ENCODE measurements around the gene HNRNPLL.
"Not testable (repeated sequence)": the region's sequence is repeated elsewhere in the genome, so short reads cannot be mapped to it uniquely, and the experiment has no call there.

The HNRNPLL gene

DNA sequence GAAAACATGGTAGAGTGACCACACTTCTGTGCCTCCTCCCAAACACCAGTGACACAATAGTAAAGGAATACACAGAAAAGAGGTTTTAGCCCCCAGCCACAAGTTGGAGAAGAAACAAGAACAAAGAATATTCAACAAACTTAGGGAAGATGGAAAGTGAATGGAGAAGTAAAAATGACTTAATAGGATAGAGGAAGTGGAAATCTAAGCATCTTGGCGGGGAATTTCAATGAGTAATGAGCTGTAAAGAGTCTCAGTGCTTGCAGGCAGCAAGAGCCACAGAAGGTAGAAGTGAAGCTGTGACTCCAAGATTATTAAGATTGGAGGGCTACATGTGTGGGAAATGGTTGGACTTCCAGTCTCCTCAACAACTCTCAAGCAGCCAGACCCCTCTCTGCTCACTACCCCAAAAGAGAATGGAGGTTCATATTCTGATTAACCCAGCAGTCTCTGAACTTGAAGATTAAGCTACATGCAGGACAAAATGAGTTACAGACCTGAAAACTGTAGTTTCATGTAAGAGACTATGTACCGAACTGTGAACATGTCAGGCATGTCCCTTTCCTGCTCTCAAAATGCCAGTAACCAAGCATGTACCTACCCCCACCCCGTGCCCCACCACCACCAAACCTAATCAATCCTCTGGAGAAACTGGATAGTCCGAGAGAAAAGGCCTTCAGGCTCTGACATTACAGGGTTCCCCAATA lies 16.9 kb upstream of the HNRNPLL start:
- DNase-seq, result no peak

DNA sequence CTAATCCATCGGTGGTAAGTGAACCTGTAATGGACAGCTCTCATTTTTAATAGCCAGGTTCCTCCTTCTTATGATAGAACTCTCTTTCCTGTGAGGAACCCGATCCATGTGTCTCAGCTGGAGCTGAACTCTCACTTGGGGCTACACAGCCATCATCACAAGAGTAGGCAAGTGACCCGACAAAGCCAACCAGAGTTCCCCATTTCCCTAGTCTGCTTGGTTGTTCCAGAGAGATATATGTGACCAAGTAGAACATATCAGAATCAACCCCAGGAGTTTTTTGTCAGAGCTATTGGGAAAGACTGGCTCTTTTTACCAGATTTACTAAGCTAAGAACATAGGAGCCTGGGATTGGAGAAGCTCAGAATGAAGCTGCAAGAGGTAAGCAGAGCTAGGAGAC lies 14.6 kb upstream of the HNRNPLL start:
- no peak for DNase-seq

DNA sequence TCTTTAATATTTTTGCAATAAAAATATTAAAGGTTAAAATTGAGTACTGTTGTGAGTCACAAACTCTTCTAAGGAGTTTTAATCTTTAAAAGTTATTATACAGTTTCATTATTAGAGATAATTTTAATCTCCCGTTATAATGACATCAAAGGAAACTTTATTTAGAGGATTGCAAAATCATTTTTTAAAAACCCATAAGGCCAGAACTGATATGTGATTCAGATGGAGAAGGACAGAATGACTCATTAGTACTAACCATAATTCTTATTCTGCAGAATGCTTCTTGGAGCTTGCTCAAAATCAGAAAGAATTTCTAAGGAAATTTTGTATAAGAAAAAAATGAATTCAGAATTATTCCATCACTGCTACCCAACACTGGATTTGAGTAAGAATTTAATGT lies 12.5 kb upstream of the HNRNPLL start:
- no peak for DNase-seq

DNA sequence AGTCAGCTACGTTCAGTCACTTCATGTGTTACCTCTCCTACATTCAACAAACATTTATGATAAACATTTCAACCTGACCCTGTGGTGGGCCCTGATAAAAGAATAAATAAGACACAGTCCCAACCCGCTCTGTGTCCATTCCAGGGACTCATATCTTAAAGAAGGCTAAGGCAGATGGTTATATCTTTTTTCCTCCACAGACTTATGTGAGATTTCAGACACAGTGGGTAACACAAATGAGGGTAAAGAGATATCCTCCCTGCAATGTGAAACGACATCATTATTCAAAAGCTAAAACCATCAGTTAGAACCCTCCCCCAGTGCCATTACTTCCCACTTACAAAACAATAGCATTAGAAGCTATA lies 11.1 kb upstream of the HNRNPLL start:
- no peak for DNase-seq

DNA sequence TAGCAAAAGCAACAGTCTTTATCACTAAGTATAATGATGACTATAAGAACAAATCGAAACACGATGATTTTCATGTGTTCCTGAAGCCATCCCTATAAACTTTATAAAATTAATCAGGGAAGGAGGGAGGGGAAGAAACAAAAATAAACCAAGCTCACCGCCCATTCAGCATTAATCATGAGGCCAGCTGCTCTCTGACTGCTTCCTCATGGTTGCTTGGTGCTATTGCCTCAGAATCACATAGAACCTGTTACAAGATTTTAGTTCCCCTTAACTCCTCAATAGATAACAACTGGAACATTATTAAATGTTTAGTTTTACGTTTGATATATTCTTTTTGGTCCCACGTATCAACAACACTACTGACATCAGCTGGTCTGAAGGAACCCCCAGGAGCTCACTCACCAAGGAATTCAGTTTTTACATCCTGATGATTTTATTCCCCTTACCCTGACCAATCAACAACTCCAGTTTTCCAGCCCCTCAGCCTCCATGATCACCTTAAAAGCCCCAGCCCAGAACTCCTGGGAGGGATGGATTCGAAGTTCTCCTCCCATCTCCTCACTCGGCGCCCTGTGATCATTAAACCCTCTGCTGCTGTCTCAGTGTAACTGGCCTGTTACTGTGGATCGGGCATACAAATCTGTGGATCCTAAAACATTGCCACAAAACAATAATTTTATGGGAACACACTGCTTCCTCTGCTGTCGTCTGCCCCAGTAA lies 10.6 kb upstream of the HNRNPLL start:
- no peak for DNase-seq

DNA sequence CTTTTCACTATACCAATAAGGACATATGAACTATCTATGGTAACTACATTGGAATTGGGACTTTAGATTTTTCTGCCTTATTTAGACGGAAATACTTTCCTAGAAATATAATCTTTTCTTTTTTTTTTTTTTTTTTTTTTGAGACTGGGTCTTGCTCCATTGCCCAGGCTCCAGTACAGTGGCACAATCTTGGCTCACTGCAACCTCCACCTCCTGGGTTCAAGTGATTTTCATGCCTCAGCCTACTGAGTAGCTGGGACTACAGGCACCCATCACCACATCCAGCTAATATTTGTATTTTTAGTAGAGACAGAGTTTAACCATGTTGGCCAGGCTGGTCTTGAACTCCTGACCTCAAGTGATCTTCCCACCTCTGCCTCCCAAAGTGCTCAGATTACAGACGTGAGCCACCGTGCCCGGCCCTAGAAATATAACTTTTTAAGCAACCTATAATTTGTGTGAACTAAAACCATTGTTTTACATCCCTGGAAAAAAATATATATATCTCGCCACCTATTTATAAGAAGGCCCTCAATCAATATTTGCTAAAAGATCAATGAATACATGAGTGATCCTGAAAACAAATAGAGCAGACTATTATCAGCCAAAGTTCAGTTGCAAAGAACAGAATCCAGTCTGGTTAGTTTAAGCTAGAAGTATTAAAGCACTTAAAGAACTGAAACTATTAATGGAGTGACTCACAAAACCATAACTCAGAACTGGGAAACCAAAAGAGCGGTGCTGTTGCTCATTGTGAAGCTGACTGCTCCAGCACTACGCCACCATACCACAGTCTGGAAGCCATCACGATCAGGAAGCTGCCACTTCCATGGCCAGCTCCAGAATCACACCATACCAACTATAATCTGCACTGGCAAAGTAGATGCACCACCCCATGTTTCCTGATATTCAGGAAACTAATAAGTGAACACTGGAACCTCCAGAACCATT lies 8.4 kb upstream of the HNRNPLL start:
- DNase-seq, result peak; percentile 20

DNA sequence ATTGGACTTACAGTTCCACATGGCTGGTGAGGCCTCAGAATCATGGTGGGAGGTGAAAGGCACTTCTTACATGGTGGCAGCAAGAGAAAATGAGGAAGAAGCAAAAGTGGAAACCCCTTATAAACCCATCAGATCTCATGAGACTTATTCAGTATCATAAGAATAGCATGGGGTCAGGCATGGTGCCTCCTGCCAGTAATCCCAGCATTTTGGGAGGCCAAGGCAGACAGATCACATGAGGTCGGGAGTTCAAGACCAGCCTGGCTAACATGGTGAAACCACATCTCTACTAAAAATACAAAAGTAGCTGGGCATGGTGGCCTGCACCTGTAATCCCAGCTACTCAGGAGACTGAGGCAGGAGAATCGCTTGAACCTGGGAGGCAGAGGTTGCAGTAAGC lies 6.5 kb upstream of the HNRNPLL start:
- not testable (repeated sequence) for DNase-seq

DNA sequence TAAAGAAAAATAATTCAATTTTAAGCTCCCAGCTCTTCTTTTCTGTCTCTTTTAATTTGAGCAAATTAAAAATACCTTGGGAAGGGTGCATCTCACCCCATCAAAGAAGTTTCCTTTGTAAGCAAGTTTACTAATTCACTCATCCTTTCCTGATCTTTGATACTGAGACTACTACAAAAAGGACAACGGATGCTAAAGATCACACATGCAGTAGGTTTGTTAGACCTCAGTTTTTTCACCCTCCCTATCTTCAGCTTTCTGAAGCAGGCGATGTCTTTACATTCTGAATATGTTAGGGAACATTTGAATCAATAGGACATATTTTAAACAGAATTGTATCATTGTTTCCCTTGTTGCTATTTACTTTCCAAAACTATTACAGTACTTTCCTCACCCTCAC lies 6.0 kb upstream of the HNRNPLL start:
- DNase-seq, result no peak

DNA sequence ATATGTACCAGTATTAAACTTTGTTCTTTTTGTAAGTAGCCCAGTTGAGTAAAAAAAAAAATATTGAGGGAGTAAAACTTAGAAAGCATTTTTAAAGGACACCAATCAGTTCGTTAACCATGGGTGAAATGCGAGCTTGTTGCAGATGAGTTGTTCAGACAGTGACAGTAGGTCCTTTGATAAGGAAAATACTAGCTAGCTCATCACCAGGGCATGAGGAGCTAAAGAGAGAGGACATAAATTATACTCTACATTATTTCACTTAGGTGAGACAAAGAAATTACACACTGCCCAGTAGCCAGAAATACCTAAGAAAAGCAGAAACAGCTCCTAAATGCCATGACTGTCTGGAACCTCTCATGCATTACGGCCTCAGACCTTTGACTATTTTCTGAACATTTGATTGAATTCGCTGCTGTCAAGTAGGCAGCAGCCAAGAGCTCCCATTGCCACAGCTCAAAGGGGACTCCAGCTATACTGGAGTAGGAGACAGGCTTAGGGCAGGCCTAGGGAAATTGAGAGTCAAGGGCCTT lies 2.6 kb upstream of the HNRNPLL start:
- DNase-seq, result no peak

DNA sequence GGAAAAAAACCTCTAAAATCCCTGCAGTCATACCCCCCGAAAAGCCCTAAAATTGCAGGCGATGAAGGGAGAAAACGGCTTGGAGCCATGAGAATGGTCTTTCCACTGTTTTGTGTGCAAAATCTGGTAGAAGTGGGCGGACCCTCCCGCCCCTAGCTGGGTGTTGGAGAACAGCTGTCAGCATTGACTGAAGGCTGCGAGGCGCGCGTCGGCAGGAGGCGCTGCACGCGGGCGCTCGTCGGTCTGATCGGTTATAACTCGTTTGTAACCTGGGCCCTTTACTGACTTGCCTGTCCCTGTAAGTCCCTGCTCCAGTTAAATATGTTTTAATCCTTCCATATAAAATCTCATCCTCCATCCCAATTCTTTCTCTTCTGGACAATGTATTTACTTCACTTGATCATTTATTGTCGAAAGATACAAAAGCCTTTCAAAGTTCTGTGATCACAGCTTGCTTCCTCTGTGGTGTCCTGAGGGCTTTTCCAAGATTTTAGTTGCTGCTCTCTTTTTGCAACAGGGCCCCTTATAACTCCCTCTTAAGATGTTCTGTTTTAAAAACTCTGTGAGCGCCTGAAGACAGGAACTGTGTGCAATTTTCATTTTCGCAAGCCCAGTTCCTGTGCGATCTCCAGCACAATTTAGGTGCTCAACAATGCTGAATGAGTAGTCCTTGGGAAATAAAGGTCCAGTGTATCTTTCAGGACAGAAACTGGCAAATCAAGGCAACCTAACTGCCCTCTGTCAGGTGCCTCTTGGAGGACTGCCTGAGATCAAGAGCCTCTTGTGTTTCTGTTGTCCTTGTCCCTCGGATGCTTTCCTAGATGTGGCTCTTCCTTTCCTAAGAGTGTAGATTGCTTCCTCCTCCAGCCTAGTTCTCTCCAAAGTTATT lies 918 bp upstream of the HNRNPLL start:
- peak; percentile 86 for DNase-seq

DNA sequence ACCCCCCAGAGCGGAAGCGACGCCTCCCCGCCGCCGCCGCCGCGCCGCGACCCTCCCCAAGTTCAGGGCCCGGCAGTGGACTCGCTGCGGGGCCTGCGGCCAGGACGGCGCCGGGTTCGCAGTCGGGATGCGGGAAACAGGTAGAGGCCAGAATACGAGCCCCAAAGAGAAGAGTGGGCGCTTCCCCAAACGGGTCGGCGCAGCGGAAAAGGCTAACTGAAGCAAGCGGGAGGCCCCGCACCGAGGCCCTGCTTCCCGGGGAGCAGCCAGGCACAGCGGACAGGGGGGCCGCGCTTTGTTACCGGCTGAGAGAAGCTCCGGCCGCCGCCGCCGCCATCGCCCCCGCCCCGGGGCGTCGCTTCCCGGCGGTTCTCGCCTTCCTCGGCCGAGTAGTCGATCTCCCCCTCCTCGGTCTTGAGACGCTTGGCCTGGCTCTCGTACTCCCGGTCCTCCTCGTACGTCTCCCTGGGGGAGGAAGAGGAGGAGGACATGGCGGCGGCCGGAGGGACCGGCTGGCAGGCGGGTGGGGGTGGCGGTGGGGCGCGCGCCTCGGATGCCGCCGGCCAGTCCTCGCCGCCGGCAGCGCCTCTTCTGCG lies 494 bp downstream of the HNRNPLL start:
- no peak for DNase-seq

DNA sequence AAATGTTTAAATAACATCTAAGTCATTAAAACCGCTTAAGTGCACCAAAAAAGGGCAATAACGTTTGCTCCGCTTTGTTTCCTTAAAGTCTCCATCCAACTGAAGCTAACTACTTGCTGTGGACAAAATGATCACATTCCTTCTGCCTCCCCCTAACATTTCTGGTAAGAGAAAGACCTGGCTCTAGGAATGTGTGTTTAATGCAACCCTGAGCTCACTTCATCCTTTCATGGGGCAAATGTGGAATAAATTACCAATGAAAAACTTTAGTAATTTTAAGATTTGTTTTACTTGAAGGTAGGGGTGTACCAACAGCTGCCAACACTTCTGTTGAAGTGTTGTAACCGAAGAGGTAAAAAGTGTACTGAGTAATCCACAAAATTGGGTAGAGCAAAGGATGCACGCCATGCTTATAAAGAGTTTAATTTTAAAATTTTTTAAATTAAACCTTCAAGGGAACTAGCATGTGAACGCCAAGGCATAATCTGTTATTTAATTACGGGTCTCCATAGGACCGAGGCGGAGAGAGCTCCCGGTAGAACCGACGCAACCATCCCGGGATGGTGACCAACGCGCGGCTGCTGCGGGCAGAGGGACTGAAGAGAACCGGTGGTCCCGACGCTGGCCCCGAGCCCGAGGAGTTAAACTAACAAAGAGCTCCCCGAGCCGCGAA lies 1.1 kb downstream of the HNRNPLL start:
- DNase-seq, result no peak

DNA sequence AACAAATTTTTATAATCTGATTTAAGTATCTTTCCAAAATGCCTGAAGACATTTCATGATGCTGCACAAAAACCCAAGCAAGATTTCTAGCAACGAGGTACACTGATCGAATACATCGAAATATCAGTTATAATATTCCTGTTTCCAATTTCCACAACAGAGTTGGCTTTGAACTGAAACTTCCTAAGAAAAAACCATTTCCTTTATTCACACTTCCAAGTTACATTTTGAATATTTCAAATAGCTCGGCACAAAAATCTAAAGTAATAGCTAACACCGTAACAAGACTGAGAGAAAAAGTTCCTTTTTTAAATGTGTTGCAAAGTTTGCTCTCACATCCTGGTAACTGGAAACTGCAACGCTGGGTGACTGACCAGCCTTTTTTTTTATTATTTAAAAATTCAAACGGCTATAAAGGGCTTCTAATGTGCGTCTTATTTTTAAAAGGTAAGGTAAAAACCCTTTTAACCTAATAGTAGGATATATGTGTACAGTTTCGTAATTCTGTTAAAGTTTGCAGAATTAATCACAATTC lies 1.7 kb downstream of the HNRNPLL start:
- no peak for DNase-seq

DNA sequence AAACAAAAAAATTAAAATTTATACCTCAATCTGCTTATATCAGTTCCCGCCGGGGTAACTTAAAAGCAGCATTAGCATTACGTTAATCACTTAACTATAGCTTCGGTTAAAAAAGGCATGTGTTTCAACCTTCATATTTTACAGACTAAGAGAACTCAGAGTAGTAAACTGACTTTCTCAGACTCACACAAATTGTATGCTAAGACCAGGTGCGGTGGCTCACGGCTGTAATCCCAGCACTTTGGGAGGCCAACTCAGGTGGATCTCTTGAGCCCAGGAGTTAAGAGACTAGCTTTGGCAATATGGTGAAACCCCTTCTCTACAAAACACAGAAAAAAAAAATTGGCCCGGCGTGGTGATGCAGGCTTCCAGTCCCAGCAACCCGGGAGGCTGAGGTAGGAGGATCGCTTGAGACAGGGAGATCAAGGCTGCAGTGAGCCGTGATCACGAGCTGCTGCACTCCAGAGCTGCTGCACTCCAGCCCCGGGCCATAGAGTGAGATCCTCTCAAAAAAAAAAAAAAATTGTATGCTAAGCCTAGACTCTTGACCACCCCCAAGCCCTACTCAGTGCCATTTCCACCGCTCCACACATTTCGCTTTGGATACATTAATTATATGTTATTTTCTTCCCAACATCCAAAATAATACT lies 2.4 kb downstream of the HNRNPLL start:
- DNase-seq, result no peak

DNA sequence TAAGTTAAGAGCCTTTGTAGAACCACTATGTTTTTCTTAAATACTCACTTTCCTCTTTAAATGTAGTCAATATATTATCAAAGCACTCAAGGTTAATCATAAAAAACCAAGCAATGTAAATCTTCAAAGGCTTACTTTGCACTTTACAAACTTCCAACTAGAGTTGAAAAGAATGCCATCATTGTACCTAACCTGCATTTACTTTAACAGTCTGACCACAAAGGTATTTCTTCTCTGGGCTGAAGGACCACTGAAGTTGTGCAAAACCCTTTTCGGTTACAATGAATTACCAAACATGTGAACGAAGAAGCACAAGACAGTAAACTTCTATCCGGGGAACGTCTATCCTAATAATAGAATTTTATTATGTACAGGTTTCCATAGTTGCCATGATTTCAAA lies 3.0 kb downstream of the HNRNPLL start:
- DNase-seq, result no peak

DNA sequence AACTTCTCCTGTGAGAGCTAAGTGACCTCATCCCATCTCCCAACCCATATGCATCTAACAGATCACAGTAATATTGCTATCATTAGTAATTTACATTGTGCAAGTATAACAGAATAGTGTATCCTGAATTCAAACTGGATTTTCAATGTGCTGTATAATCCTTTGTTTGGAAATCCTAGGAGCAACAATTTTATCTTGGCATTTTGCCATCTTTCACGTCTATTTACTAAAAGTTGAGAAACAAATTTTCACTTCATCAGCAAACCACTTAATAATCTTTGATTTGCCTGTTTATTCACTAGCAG lies 3.8 kb downstream of the HNRNPLL start:
- DNase-seq, result no peak

DNA sequence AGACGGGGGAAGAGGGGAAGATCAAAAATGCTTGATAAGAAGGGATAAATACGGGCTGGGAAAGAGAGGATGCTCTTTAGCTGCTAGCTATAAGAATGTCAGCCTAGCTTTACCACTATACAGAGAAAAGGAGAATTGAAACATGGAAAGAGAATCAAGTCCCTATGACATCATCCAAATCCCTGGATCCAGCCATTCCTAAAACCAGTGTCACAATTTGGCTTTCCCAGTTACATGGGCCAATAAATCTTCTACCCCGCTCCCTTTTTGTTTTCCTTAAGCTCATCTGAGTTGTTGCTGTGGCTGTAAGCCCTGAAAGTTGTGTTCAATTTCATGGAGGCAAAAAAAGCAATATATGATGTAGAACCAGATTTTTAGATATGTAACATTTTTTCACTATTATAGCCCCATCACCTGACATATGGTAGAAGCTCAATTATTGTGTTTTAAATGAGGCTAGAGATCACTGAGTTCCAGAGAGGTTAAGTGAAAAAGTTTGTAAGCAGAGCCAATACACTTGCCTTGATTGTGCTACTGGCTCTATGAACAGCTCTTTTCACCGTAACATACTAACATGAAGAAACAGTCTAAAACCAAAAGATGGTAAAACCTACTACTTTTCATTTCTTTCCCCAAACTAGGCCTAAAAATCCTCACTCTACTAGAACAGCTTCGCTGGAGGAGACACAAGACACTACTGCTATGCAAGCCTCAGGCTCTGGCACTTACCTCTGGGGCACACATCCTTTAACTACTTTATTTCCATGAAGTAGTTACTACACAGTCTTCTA lies 4.3 kb downstream of the HNRNPLL start:
- DNase-seq, result no peak

DNA sequence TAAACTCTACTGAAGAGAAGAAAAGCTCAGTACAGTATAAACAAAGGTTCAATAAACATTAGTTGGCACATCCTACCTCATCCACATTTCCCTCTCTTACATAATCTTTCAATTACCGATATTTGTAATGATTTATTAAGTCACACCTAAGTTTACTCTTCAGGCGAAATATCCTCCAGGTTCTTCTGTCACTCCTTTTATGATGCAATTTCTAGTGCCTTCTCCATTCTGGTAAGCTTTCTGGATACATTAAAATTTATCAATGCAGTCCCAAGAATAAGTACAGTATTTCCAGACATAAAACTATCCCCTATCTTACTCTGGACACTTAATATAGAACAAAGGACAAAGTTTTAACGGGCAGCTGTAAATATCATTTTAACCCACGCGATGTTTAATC lies 5.6 kb downstream of the HNRNPLL start:
- no peak for DNase-seq

DNA sequence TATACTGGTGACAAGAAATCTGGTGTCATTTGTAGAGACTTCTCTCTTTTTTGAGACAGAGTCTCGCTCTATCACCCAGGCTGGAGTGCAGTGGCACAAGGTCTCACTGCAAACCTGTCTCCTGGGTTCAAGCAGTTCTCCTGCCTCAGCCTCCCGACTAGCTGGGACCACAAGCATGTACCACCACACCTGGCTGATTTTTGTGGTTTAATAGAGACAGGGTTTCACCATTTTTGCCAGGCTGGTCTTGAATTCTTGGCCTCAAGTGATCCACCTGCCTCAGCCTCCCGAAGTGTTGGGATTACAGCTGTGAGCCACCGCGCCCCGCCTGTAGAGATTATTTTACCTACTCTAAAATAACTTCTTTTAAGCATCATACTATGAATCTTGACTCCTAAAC lies 6.5 kb downstream of the HNRNPLL start:
- DNase-seq, result no peak

DNA sequence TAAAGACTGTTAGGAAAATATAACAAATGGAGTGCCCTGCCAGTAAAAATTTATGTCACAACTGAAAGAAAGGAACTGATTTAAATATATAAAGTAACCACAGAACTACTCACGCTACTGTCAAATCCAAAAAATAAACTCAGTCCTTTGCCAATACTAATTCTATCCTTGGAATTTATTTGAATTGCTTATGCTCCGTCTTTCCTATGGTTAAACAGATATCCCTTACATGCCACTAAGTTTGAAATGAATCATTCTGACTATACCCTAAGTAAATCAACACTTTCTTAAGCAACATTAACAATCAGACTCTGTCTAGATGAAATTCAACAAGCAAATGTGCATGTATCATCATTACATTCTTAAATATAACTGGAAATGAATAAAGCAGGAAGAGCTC lies 9.8 kb downstream of the HNRNPLL start:
- no peak for DNase-seq

All from CD4-positive, alpha-beta T cell treated with Interleukin-10 for 1 hour (primary cell).